K562 (cell line): ENCODE measurements around the gene TRMT44. TPM values are rescaled to one million over a fixed set of nuclear protein-coding genes. Genes with fewer than 3 reads are reported as not detected.

Source experiments
- ATAC-seq: fragments of 200-7000 bp; cut with Tn5 transposase; 3 replicates; pipeline ENCODE4 v1.9.1; 2020; ENCODE audit warnings: moderate library complexity
- BruUV-seq: library from RNA; stranded (reverse); fragments of 400-500 nt; replicated peaks from 2 replicates; lab custom pipeline; 2021; lab: Mats Ljungman, UMichigan
- CTCF ChIA-PET: fragments of 300-600 bp; formaldehyde crosslinking; extraction: SDS; loops from one replicate; lab custom pipeline; 2021; ENCODE audit warnings: low intra/inter-chr PET ratio; lab: Yijun Ruan, JAX
- POLR2A ChIA-PET: fragments of 300-600, 350-650 bp; sonication (Branson Sonifier 250); formaldehyde crosslinking; extraction: SDS; loops from one replicate; lab custom pipeline; 2021; ENCODE audit warnings: antibody characterized with exemption, inconsistent platforms; lab: Yijun Ruan, JAX
- DNase-seq, 4 experiments: peaks; one replicate each; pipeline versions ENCODE4 v3.0.0 to v3.0.0-alpha.2; 2011 to 2018; ENCODE audit warnings: low spot score in 3 of 4, mixed read lengths in 3 of 4; ENCODE audit errors: extremely low read depth in 1 of 4
- FAIRE-seq: peaks from 2 replicates; lab custom pipeline; 2011; peaks lifted over from hg19 to GRCh38; lab: Jason Lieb, UNC
- H2AFZ ChIP-seq: 2 replicates; pipeline ENCODE4 v1.6.0; 2011; ENCODE audit warnings: low read depth, low read length, control low read depth, inconsistent platforms
- H3K27ac ChIP-seq: fragments of 200-600 bp; 3 replicates; pipeline ENCODE4 v1.8.0; 2011; ENCODE audit warnings: low read depth, mild to moderate bottlenecking, control low read depth, inconsistent platforms, low read length, moderate library complexity, mixed read lengths; ENCODE audit errors: extremely low read depth
- H3K27me3 ChIP-seq, 2 experiments: fragments of 300-600 bp in 1 of 2; 2 replicates in 1 of 2; 3 replicates in 1 of 2; pipeline versions ENCODE4 v1.6.0 to v1.8.0; 2011; ENCODE audit warnings: inconsistent platforms in 2 of 2, low read length in 2 of 2, mild to moderate bottlenecking in 1 of 2, mixed read lengths in 1 of 2, moderate library complexity in 1 of 2; ENCODE audit not compliant: control insufficient read depth in 2 of 2, insufficient read depth in 2 of 2
- H3K36me3 ChIP-seq: fragments of 300-600 bp; 3 replicates; pipeline ENCODE4 v1.8.0; 2011; ENCODE audit warnings: mild to moderate bottlenecking, low read length, inconsistent platforms; ENCODE audit not compliant: control insufficient read depth, insufficient read depth
- H3K4me1 ChIP-seq, 2 experiments: fragments of 200-600 bp in 1 of 2; replicated peaks in 1 of 2; 2 replicates in 1 of 2; 3 replicates in 1 of 2; pipeline versions ENCODE4 v1.5.1 to v1.8.0; 2011; ENCODE audit warnings: inconsistent platforms in 2 of 2, low read length in 2 of 2, mild to moderate bottlenecking in 1 of 2, mixed read lengths in 1 of 2, moderate library complexity in 1 of 2; ENCODE audit not compliant: control insufficient read depth in 2 of 2, insufficient read depth in 2 of 2
- H3K4me2 ChIP-seq: 2 replicates; pipeline ENCODE4 v1.6.1; 2011; ENCODE audit warnings: low read length, control low read depth, inconsistent platforms, mixed read lengths; ENCODE audit not compliant: insufficient read depth
- H3K4me3 ChIP-seq: fragments of 200-600 bp; sonication (generic), shearing (Covaris generic); 2 replicates; pipeline ENCODE4 v1.5.1; 2016; ENCODE audit warnings: control low read depth, inconsistent platforms
- H3K79me2 ChIP-seq: fragments of 200-600 bp; 3 replicates; pipeline ENCODE4 v1.8.0; 2011; ENCODE audit warnings: low read length, inconsistent platforms; ENCODE audit not compliant: control insufficient read depth, insufficient read depth
- H3K9ac ChIP-seq, 2 experiments: 2 replicates each; pipeline versions ENCODE4 v1.6.0 to v1.6.1; 2011; ENCODE audit warnings: low read depth in 2 of 2, low read length in 2 of 2, control low read depth in 1 of 2, inconsistent platforms in 1 of 2, mild to moderate bottlenecking in 1 of 2, mixed read lengths in 1 of 2; ENCODE audit not compliant: insufficient read depth in 1 of 2
- H3K9me1 ChIP-seq: one replicate; pipeline ENCODE4 v1.6.0; 2011; ENCODE audit warnings: inconsistent platforms, mild to moderate bottlenecking, low read length, moderate library complexity; ENCODE audit not compliant: control insufficient read depth, insufficient read depth
- H3K9me3 ChIP-seq: replicated peaks from 2 replicates; pipeline ENCODE4 v1.5.1; 2011; ENCODE audit warnings: low read depth, low read length, inconsistent platforms; ENCODE audit not compliant: control insufficient read depth, insufficient read depth
- H4K20me1 ChIP-seq: replicated peaks from 2 replicates; pipeline ENCODE4 v1.6.1; 2011; ENCODE audit warnings: low read length, inconsistent platforms, mixed read lengths; ENCODE audit not compliant: control insufficient read depth, insufficient read depth
- E2F6 ChIP-seq, 2 experiments: IDR thresholded peaks; 2 replicates each; pipeline ENCODE4 v1.6.1; 2011; ENCODE audit warnings: borderline replicate concordance in 1 of 2, control low read depth in 1 of 2, low read depth in 1 of 2, low read length in 1 of 2, mild to moderate bottlenecking in 1 of 2, mixed read lengths in 1 of 2, moderate library complexity in 1 of 2; ENCODE audit not compliant: insufficient read depth in 1 of 2, insufficient read length in 1 of 2, poor library complexity in 1 of 2, severe bottlenecking in 1 of 2; ENCODE audit errors: extremely low read depth in 1 of 2
- ELK1 ChIP-seq: sonication (generic); formaldehyde crosslinking; IDR thresholded peaks from 2 replicates; pipeline ENCODE4 v1.8.1; 2022; ENCODE audit warnings: missing genetic modification reagents
- ILK ChIP-seq: fragments of 450-650 bp; IDR thresholded peaks from 2 replicates; pipeline ENCODE4 v1.6.1; 2016; ENCODE audit warnings: missing genetic modification characterization, low read depth, mild to moderate bottlenecking, missing compliant biosample characterization, moderate library complexity, borderline replicate concordance
- NCOR1 ChIP-seq: fragments of 450-650 bp; IDR thresholded peaks from 2 replicates; pipeline ENCODE4 v1.6.1; 2016; ENCODE audit warnings: mild to moderate bottlenecking, moderate library complexity
- NELFE ChIP-seq: IDR thresholded peaks from 2 replicates; pipeline ENCODE4 v1.6.1; 2011; ENCODE audit warnings: mild to moderate bottlenecking; ENCODE audit not compliant: insufficient read depth, insufficient read length
- NFXL1 ChIP-seq: fragments of 450-650 bp; formaldehyde crosslinking; IDR thresholded peaks from 2 replicates; pipeline ENCODE4 v1.4.0; 2021; ENCODE audit warnings: mild to moderate bottlenecking
- PML ChIP-seq: IDR thresholded peaks from 2 replicates; pipeline ENCODE4 v1.6.1; 2012; ENCODE audit warnings: low read length, inconsistent platforms
- ZNF41 ChIP-seq: fragments of 250-450 bp; sonication (Bioruptor Pico); conservative IDR thresholded peaks from 2 replicates; pipeline ENCODE4 v1.4.0; 2020; ENCODE audit warnings: mild to moderate bottlenecking
- WGBS: fragments of 100-300 bp; shearing (Covaris generic); methylation state at CpG from one replicate; pipeline ENCODE4 v1.1.6; 2016; ENCODE audit warnings: low coverage, mixed read lengths; ENCODE audit not compliant: insufficient coverage; ENCODE audit errors: missing lambda C conversion rate; 5-methylcytosine and 5-hydroxymethylcytosine counted together
- in situ Hi-C: fragments of 300-500 bp; cut with MboI; formaldehyde crosslinking; loops from 4 replicates; pipeline ENCODE4 v1.15.0; 2018; ENCODE audit warnings: inconsistent platforms, mixed read lengths
- intact Hi-C: fragments of 100-400 bp; cut with micrococcal nuclease; formaldehyde crosslinking; loops from 2 replicates; pipeline ENCODE4 v1.14.2; 2022
- polyA plus RNA-seq, 8 experiments: library from polyadenylated mRNA; depleted of rRNA in 4 of 8; stranded (reverse) in 5 of 8; unstranded in 3 of 8; fragments of >200 nt; fragmentation: Nextera tagmentation in 2 of 8; fragmentation: Illumina TruSeq in 1 of 8; extraction: Ambion mirVana in 2 of 8; extraction: Trizol in 1 of 8; gene quantifications; 2 replicates each; pipeline versions ENCODE4 v1.2.1 to v1.2.3, GENCODE V29; 2011 to 2014; ENCODE audit warnings: inconsistent platforms in 1 of 8, missing spikeins in 1 of 8
- total RNA-seq, 7 experiments: library from RNA; depleted of rRNA in 6 of 7; stranded (reverse); fragments of >200 nt in 6 of 7; fragmentation: Illumina TruSeq in 2 of 7; extraction: Trizol in 2 of 7; gene quantifications; 2 replicates each; pipeline versions ENCODE4 v1.2.1 to v1.2.3, GENCODE V29; 2011 to 2021; ENCODE audit warnings: low replicate concordance in 1 of 7

TRMT44 gene
- total and polyA plus RNA-seq, 9 of the 15 experiments (the other 6 are each of a cell fraction or from before 2014, with no cell fraction given) = 1.2 to 18.6 (median 10.0) TPM

GRCh38 chr4:8434251-8435073, 6.1 kb upstream of the TRMT44 start:
- H3K4me3 ChIP-seq = no peak overlapping the region
- no peak for TF ChIP-seq PML
- no peak for TF ChIP-seq ELK1 (CRISPR knock-in tag)
- TF ChIP-seq ILK (tag) = no peak
- TF ChIP-seq NELFE = no peak
- TF ChIP-seq NFXL1 (CRISPR knock-in tag) = no peak
- no peak for TF ChIP-seq NCOR1
- TF ChIP-seq E2F6 (IDR thresholded peaks at IDR 0.05; ENCODE audit: borderline replicate concordance in 1 of 2, extremely low read depth in 1 of 2, insufficient read depth in 1 of 2, insufficient read length in 1 of 2, low read depth in 1 of 2, low read length in 1 of 2, poor library complexity in 1 of 2, severe bottlenecking in 1 of 2) = no peak
- no peak for TF ChIP-seq ZNF41 (CRISPR knock-in tag)
- no TSS peak for BruUV-seq
- H2AFZ ChIP-seq = no peak overlapping the region
- ChIA-PET CTCF (no interaction called here), POLR2A (no interaction called here)
- H3K27me3 ChIP-seq = no peaks in the 10 kb centered on the region
- DNase-seq (no peak), ATAC-seq (no peak), FAIRE-seq (no peak)
- H3K4me1 ChIP-seq = peaks cover 0 to 2% of the 10 kb centered on the region in 2 experiments; a peak in 2 of 5 replicates
- no peak overlapping the region for H3K4me2 ChIP-seq
- intact Hi-C loops (no loop called here), in situ Hi-C loops (no loop called here)
- no peak overlapping the region for H3K27ac ChIP-seq
- peaks cover 33% of the 10 kb centered on the region for H3K79me2 ChIP-seq
- peaks cover 3% of the 10 kb centered on the region for H3K9me1 ChIP-seq
- peaks cover 6% of the 10 kb centered on the region; the same call in 1 of the 2 replicates for H4K20me1 ChIP-seq
- no peak overlapping the region for H3K9ac ChIP-seq
- 90% methylated on average over 21 of the region's 21 CpGs for WGBS
- peaks cover 6% of the 10 kb centered on the region; the same call in 2 of the 3 replicates for H3K36me3 ChIP-seq
- no peaks in the 10 kb centered on the region for H3K9me3 ChIP-seq
